ENCODE measurements around the gene SETD1B.

DNA sequence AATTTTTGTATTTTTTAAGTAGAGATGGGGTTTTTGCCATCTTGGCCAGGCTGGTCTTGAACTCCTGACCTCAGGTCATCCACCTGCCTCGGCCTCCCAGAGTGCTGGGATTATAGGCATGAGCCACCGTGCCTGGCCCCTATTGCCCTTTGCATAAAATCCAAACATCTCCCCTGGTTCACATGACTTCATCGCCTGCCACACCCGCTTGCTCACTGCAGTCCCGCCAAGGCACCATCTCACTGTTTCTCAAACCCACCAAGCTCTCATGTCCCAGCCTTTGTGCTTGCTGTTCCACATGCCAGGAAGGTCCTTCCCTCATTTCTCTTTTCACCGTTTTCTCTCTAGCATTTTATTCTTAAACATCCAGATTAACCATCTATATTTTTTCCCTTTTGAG is 20.0 kb upstream of the SETD1B start:
- no peak for TF ChIP-seq CEBPB (IDR thresholded peaks at IDR 0.05; ENCODE audit: low read depth, low read length)
- TF ChIP-seq POLR2A (IDR thresholded peaks at IDR 0.05; ENCODE audit: low read depth, low read length) = no peak
- TF ChIP-seq, protein P1, sequence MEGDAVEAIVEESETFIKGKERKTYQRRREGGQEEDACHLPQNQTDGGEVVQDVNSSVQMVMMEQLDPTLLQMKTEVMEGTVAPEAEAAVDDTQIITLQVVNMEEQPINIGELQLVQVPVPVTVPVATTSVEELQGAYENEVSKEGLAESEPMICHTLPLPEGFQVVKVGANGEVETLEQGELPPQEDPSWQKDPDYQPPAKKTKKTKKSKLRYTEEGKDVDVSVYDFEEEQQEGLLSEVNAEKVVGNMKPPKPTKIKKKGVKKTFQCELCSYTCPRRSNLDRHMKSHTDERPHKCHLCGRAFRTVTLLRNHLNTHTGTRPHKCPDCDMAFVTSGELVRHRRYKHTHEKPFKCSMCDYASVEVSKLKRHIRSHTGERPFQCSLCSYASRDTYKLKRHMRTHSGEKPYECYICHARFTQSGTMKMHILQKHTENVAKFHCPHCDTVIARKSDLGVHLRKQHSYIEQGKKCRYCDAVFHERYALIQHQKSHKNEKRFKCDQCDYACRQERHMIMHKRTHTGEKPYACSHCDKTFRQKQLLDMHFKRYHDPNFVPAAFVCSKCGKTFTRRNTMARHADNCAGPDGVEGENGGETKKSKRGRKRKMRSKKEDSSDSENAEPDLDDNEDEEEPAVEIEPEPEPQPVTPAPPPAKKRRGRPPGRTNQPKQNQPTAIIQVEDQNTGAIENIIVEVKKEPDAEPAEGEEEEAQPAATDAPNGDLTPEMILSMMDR (conservative IDR thresholded peaks at IDR 0.05; ENCODE audit: low read depth, low read length) = no peak
- TF ChIP-seq MXI1 (IDR thresholded peaks at IDR 0.05; ENCODE audit: borderline replicate concordance, low read depth, low read length) = no peak
- no peak for TF ChIP-seq FOS (IDR thresholded peaks at IDR 0.05; ENCODE audit: low read depth, low read length)

Measured in IMR-90 (cell line).